ENCODE results near the gene TMPRSS9.

GRCh38 chr19:2343289-2343982, 16.6 kb upstream of the TMPRSS9 start:
- TF ChIP-seq POLR2A (IDR thresholded peaks at IDR 0.05): no peak
- TF ChIP-seq CTCF (IDR thresholded peaks at IDR 0.05): no peak
- TF ChIP-seq POLR2AphosphoS5 (IDR thresholded peaks at IDR 0.05): no peak
